ENCODE data around the gene PRDX2.

Gene PRDX2

GRCh38 chr19:12756150-12756883 is 45.3 kb downstream of the PRDX2 start:
- no peak for DNase-seq

- DNase-seq, result no peak
These were observed 47.0 kb downstream of the PRDX2 start for GRCh38 chr19:12754465-12755196.

GRCh38 chr19:12752056-12752781 is 49.4 kb downstream of the PRDX2 start:
- no peak for DNase-seq

GRCh38 chr19:12751635-12752034 is 50.0 kb downstream of the PRDX2 start, which contains the start of gene BEST2:
Gene BEST2, plus strand, starts transcription at chr19:12751791. Its CDS starts 802 bp downstream, at chr19:12752593.
- no peak for DNase-seq

GRCh38 chr19:12750851-12751250 is 50.7 kb downstream of the PRDX2 start:
- no peak for DNase-seq

GRCh38 chr19:12749938-12750521 is 51.6 kb downstream of the PRDX2 start:
- DNase-seq, result no peak

GRCh38 chr19:12748489-12748888 is 53.1 kb downstream of the PRDX2 start:
- DNase-seq, result no peak

All from hypothalamus (tissue), 51 donors.